SHP77 treated with DMSO at 0.1 percent for 48 hours (cell line): ENCODE data around the gene MAD1L1.

Experiments used
- DNase-seq: peaks from one replicate; lab custom pipeline; 2025; lab: John Stamatoyannopoulos, UW

The MAD1L1 gene

GRCh38 chr7:2242541-2243429 lies 10.0 kb upstream of the MAD1L1 start:
- DNase-seq: peak; percentile 5

GRCh38 chr7:2241580-2242540 lies 9.1 kb upstream of the MAD1L1 start, which contains the start of the genes MRM2 and NUDT1:
Gene MRM2, minus strand, starts transcription at chr7:2242205. Its CDS starts 36 bp downstream, at chr7:2242169.
Gene NUDT1, plus strand, starts transcription at chr7:2242226. Its CDS starts 2,349 bp downstream, at chr7:2244575.
- DNase-seq: peak; percentile 88

GRCh38 chr7:2239242-2239641 lies 6.5 kb upstream of the MAD1L1 start:
- DNase-seq: no peak

- DNase-seq: no peak
Measured at GRCh38 chr7:2237109-2237602, 4.4 kb upstream of the MAD1L1 start.

- no peak for DNase-seq
Measured at GRCh38 chr7:2233926-2234325, 1.2 kb upstream of the MAD1L1 start.

GRCh38 chr7:2231992-2232765 lies 566 bp downstream of the MAD1L1 start:
- no peak for DNase-seq

- DNase-seq: no peak
Measured at GRCh38 chr7:2230882-2231281, 1.9 kb downstream of the MAD1L1 start.

- DNase-seq: no peak
Measured at GRCh38 chr7:2230226-2230625, 2.5 kb downstream of the MAD1L1 start.

GRCh38 chr7:2229467-2229866 lies 3.3 kb downstream of the MAD1L1 start:
- no peak for DNase-seq

- DNase-seq: no peak
Measured at GRCh38 chr7:2228921-2229320, 3.8 kb downstream of the MAD1L1 start.

GRCh38 chr7:2227699-2228098 lies 5.0 kb downstream of the MAD1L1 start:
- DNase-seq: no peak

GRCh38 chr7:2225830-2226229 lies 6.9 kb downstream of the MAD1L1 start:
- no peak for DNase-seq

- no peak for DNase-seq
Measured at GRCh38 chr7:2225336-2225735, 7.4 kb downstream of the MAD1L1 start.

GRCh38 chr7:2224934-2225333 lies 7.8 kb downstream of the MAD1L1 start:
- no peak for DNase-seq

- no peak for DNase-seq
Measured at GRCh38 chr7:2224491-2224928, 8.2 kb downstream of the MAD1L1 start.

- DNase-seq: no peak
Measured at GRCh38 chr7:2223321-2223720, 9.4 kb downstream of the MAD1L1 start.

- DNase-seq: no peak
Measured at GRCh38 chr7:2222516-2222915, 10.2 kb downstream of the MAD1L1 start.

GRCh38 chr7:2220954-2221353 lies 11.8 kb downstream of the MAD1L1 start:
- no peak for DNase-seq

- DNase-seq: no peak
Measured at GRCh38 chr7:2220506-2220905, 12.2 kb downstream of the MAD1L1 start.

GRCh38 chr7:2220030-2220429 lies 12.7 kb downstream of the MAD1L1 start:
- no peak for DNase-seq

GRCh38 chr7:2219606-2220005 lies 13.1 kb downstream of the MAD1L1 start:
- DNase-seq: no peak

GRCh38 chr7:2219136-2219535 lies 13.6 kb downstream of the MAD1L1 start:
- DNase-seq: no peak
